HepG2 (cell line): ENCODE results near the gene OASL. TPM values are rescaled to one million over a fixed set of nuclear protein-coding genes. Genes with fewer than 3 reads are reported as not detected.

Experiments used
- ARNT ChIP-seq: fragments of 450-650 bp; IDR thresholded peaks from 2 replicates; pipeline ENCODE4 v1.6.1; 2017
- BORCS8-MEF2B ChIP-seq: sonication (generic); formaldehyde crosslinking; IDR thresholded peaks from 2 replicates; pipeline ENCODE4 v1.8.0; 2022; ENCODE audit warnings: mild to moderate bottlenecking, missing genetic modification reagents
- BRF2 ChIP-seq: sonication (generic); formaldehyde crosslinking; IDR thresholded peaks from 2 replicates; pipeline ENCODE4 v1.8.1; 2022; ENCODE audit warnings: mild to moderate bottlenecking, missing genetic modification reagents
- CENPT ChIP-seq: sonication (generic); formaldehyde crosslinking; IDR thresholded peaks from 2 replicates; pipeline ENCODE4 v1.8.0; 2022; ENCODE audit warnings: low read depth, mild to moderate bottlenecking, moderate library complexity, missing genetic modification reagents
- CREBL2 ChIP-seq: sonication (generic); formaldehyde crosslinking; IDR thresholded peaks from 2 replicates; pipeline ENCODE4 v1.8.1; 2023; ENCODE audit warnings: missing genetic modification reagents, mild to moderate bottlenecking, borderline replicate concordance
- DDIT3 ChIP-seq: sonication (generic); formaldehyde crosslinking; IDR thresholded peaks from 2 replicates; pipeline ENCODE4 v1.4.0; 2020; ENCODE audit warnings: mild to moderate bottlenecking, missing genetic modification reagents
- MAF1 ChIP-seq: sonication (generic); formaldehyde crosslinking; IDR thresholded peaks from 2 replicates; pipeline ENCODE4 v1.5.0; 2020; ENCODE audit warnings: missing genetic modification reagents, borderline replicate concordance
- MXI1 ChIP-seq: IDR thresholded peaks from 3 replicates; pipeline ENCODE4 v1.6.1; 2012; ENCODE audit warnings: low read depth, low read length, inconsistent platforms, borderline replicate concordance
- ONECUT2 ChIP-seq: sonication (generic); formaldehyde crosslinking; IDR thresholded peaks from 2 replicates; pipeline ENCODE4 v1.4.0; 2020; ENCODE audit warnings: missing genetic modification reagents
- PPARG ChIP-seq: conservative IDR thresholded peaks from 2 replicates; pipeline ENCODE4 v1.6.1; 2016; ENCODE audit warnings: missing biosample characterization, missing genetic modification reagents
- SETDB1 ChIP-seq: sonication (generic); formaldehyde crosslinking; IDR thresholded peaks from 2 replicates; pipeline ENCODE4 v1.5.1; 2020; ENCODE audit warnings: missing genetic modification reagents, mild to moderate bottlenecking, borderline replicate concordance
- SSRP1 ChIP-seq: IDR thresholded peaks from 2 replicates; pipeline ENCODE4 v1.6.1; 2016; ENCODE audit warnings: control low read depth
- THAP11 ChIP-seq: IDR thresholded peaks from 2 replicates; pipeline ENCODE4 v1.6.1; 2016; ENCODE audit warnings: missing biosample characterization, missing genetic modification reagents
- ZBTB8A ChIP-seq: sonication (generic); formaldehyde crosslinking; IDR thresholded peaks from 2 replicates; pipeline ENCODE4 v1.4.0; 2020; ENCODE audit warnings: mild to moderate bottlenecking, low read depth, missing genetic modification reagents, borderline replicate concordance
- ZFP41 ChIP-seq: sonication (generic); formaldehyde crosslinking; IDR thresholded peaks from 2 replicates; pipeline ENCODE4 v1.4.0; 2020; ENCODE audit warnings: mild to moderate bottlenecking, missing genetic modification reagents, borderline replicate concordance
- ZFP90 ChIP-seq: sonication (generic); formaldehyde crosslinking; IDR thresholded peaks from 2 replicates; pipeline ENCODE4 v1.8.0; 2022; ENCODE audit warnings: missing genetic modification reagents, mild to moderate bottlenecking, inconsistent platforms, borderline replicate concordance
- ZNF12 ChIP-seq: sonication (generic); formaldehyde crosslinking; IDR thresholded peaks from 2 replicates; pipeline ENCODE4 v1.5.0; 2020; ENCODE audit warnings: missing genetic modification reagents
- ZNF207 ChIP-seq: fragments of 450-650 bp; IDR thresholded peaks from 2 replicates; pipeline ENCODE4 v1.6.1; 2016; ENCODE audit warnings: antibody characterized with exemption, borderline replicate concordance
- ZNF253 ChIP-seq: sonication (generic); formaldehyde crosslinking; IDR thresholded peaks from 2 replicates; pipeline ENCODE4 v1.8.0; 2022; ENCODE audit warnings: mild to moderate bottlenecking, missing genetic modification reagents, borderline replicate concordance
- ZNF263 ChIP-seq: sonication (generic); formaldehyde crosslinking; IDR thresholded peaks from 2 replicates; pipeline ENCODE4 v1.4.0; 2020; ENCODE audit warnings: missing genetic modification reagents
- polyA plus RNA-seq, 8 experiments: library from polyadenylated mRNA; depleted of rRNA in 3 of 8; stranded (reverse) in 7 of 8; unstranded in 1 of 8; fragments of >200 nt; fragmentation: Illumina TruSeq in 4 of 8; extraction: Trizol in 4 of 8; gene quantifications; 2 replicates each; pipeline versions ENCODE4 v1.2.1 to v1.2.3, GENCODE V29; 2011 to 2016; ENCODE audit warnings: low read depth in 4 of 8, missing spikeins in 1 of 8, mixed read lengths in 1 of 8; ENCODE audit not compliant: insufficient read depth in 1 of 8
- total RNA-seq, 5 experiments: library from RNA; depleted of rRNA; stranded (reverse); fragments of >200 nt; fragmentation: Illumina TruSeq; extraction: Trizol; gene quantifications; 2 replicates each; pipeline ENCODE4 v1.2.3, GENCODE V29; 2016; ENCODE audit warnings: low read depth in 1 of 5
- TF ChIP-seq, protein P1 (sequence below): sonication (generic); formaldehyde crosslinking; conservative IDR thresholded peaks from 2 replicates; pipeline ENCODE4 v1.4.0; 2020; ENCODE audit warnings: missing genetic modification reagents
- TF ChIP-seq, protein P2 (sequence below): IDR thresholded peaks from 2 replicates; pipeline ENCODE4 v1.6.1; 2016; ENCODE audit warnings: low read depth, control low read depth
- TF ChIP-seq, protein P3 (sequence below): IDR thresholded peaks from 2 replicates; pipeline ENCODE4 v1.6.1; 2016; ENCODE audit warnings: missing compliant biosample characterization, missing genetic modification reagents, borderline replicate concordance
- TF ChIP-seq, protein P4 (sequence below): sonication (generic); formaldehyde crosslinking; IDR thresholded peaks from 2 replicates; pipeline ENCODE4 v1.4.0; 2020; ENCODE audit warnings: mild to moderate bottlenecking, missing genetic modification reagents, borderline replicate concordance

Gene OASL
- total and polyA plus RNA-seq, 2 of the 13 experiments (the other 11 are each of a cell fraction or from before 2014, with no cell fraction given): 0.11 to 0.22 TPM

DNA sequence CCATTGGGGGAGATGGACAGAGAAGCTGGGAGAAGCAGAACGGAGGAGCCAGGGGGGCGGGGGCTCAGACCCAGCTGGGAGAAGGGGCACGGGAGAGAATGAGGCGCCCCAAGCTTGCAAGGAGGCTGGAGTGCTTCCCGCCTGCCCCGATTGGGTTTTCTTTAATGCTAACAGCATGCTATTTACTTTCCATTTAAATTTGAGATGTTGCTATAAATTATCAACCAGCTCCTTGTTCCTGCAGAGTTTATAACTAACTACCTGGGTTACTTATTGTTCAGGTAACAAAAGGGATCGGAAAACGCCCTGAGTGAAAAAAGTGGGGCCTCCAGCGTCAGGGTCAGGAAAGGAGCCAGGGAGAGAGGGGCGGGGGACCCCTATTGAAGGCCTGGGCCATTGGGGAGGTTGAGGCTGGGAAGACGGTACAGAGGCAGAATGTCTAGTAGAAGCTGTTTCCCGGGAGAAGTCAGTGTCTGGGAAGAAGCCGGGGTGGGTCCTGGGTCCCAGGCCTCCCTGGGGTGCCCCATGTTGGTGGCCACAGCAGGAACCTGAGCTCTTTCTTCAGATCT lies 58.2 kb downstream of the OASL start (continued):
- TF ChIP-seq DDIT3 (CRISPR knock-in tag): no peak
- no peak for TF ChIP-seq ZFP41 (CRISPR knock-in tag)
- no peak for TF ChIP-seq CENPT (CRISPR knock-in tag)
- TF ChIP-seq ZNF207: no peak
- TF ChIP-seq ZNF263 (CRISPR knock-in tag): no peak
- TF ChIP-seq MXI1: no peak
- TF ChIP-seq BRF2 (CRISPR knock-in tag): no peak
- 0 out of 2 replicates have a peak, but pooled peaks have one; percentile 25 for TF ChIP-seq PPARG (CRISPR knock-in tag)
- no peak; the same call in 1 of the 2 replicates for TF ChIP-seq THAP11
- no peak for TF ChIP-seq SSRP1 (CRISPR knock-in tag)
- no peak for TF ChIP-seq BORCS8-MEF2B
- TF ChIP-seq, protein P1, sequence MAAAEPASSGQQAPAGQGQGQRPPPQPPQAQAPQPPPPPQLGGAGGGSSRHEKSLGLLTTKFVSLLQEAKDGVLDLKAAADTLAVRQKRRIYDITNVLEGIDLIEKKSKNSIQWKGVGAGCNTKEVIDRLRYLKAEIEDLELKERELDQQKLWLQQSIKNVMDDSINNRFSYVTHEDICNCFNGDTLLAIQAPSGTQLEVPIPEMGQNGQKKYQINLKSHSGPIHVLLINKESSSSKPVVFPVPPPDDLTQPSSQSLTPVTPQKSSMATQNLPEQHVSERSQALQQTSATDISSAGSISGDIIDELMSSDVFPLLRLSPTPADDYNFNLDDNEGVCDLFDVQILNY (CRISPR knock-in tag): no peak
- TF ChIP-seq ARNT: no peak
- TF ChIP-seq, protein P2, sequence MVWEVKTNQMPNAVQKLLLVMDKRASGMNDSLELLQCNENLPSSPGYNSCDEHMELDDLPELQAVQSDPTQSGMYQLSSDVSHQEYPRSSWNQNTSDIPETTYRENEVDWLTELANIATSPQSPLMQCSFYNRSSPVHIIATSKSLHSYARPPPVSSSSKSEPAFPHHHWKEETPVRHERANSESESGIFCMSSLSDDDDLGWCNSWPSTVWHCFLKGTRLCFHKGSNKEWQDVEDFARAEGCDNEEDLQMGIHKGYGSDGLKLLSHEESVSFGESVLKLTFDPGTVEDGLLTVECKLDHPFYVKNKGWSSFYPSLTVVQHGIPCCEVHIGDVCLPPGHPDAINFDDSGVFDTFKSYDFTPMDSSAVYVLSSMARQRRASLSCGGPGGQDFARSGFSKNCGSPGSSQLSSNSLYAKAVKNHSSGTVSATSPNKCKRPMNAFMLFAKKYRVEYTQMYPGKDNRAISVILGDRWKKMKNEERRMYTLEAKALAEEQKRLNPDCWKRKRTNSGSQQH (CRISPR knock-in tag): no peak
- TF ChIP-seq, protein P3, sequence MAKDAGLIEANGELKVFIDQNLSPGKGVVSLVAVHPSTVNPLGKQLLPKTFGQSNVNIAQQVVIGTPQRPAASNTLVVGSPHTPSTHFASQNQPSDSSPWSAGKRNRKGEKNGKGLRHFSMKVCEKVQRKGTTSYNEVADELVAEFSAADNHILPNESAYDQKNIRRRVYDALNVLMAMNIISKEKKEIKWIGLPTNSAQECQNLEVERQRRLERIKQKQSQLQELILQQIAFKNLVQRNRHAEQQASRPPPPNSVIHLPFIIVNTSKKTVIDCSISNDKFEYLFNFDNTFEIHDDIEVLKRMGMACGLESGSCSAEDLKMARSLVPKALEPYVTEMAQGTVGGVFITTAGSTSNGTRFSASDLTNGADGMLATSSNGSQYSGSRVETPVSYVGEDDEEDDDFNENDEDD (CRISPR knock-in tag): no peak
- no peak for TF ChIP-seq ZNF253 (CRISPR knock-in tag)
- no peak for TF ChIP-seq ZFP90 (CRISPR knock-in tag)
- TF ChIP-seq, protein P4, sequence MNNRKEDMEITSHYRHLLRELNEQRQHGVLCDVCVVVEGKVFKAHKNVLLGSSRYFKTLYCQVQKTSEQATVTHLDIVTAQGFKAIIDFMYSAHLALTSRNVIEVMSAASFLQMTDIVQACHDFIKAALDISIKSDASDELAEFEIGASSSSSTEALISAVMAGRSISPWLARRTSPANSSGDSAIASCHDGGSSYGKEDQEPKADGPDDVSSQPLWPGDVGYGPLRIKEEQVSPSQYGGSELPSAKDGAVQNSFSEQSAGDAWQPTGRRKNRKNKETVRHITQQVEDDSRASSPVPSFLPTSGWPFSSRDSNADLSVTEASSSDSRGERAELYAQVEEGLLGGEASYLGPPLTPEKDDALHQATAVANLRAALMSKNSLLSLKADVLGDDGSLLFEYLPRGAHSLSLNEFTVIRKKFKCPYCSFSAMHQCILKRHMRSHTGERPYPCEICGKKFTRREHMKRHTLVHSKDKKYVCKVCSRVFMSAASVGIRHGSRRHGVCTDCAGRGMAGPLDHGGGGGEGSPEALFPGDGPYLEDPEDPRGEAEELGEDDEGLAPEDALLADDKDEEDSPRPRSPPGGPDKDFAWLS: 0 out of 2 replicates have a peak, but pooled peaks have one; percentile 12
- no peak for TF ChIP-seq CREBL2 (CRISPR knock-in tag)
- TF ChIP-seq MAF1: no peak
- TF ChIP-seq ZNF12 (CRISPR knock-in tag): no peak
- no peak for TF ChIP-seq ZBTB8A (CRISPR knock-in tag)
- no peak for TF ChIP-seq SETDB1 (CRISPR knock-in tag)
- no peak for TF ChIP-seq ONECUT2 (CRISPR knock-in tag)
